SKM-1 treated with dmso at 0.1 percent for 144 hours (cell line): ENCODE data around the gene ACP2.
"Not testable (repeated sequence)": the region's sequence is repeated elsewhere in the genome, so short reads cannot be mapped to it uniquely, and the experiment has no call there.

Experiments used
- DNase-seq: peaks from one replicate; lab custom pipeline; 2025; ENCODE audit not compliant: unreplicated experiment; lab: John Stamatoyannopoulos, UW

Gene ACP2

GRCh38 chr11:47208008-47208552 lies 40.5 kb downstream of the ACP2 start:
- DNase-seq, result not testable (repeated sequence)

- DNase-seq, result no peak
Observed at GRCh38 chr11:47207459-47207858, 41.2 kb downstream of the ACP2 start.

GRCh38 chr11:47206577-47206976 lies 42.0 kb downstream of the ACP2 start:
- not testable (repeated sequence) for DNase-seq

- DNase-seq, result no peak
Observed at GRCh38 chr11:47204637-47204989, 44.0 kb downstream of the ACP2 start.

GRCh38 chr11:47202576-47202975 lies 46.0 kb downstream of the ACP2 start:
- DNase-seq, result no peak

GRCh38 chr11:47201015-47201414 lies 47.6 kb downstream of the ACP2 start:
- no peak for DNase-seq

GRCh38 chr11:47198161-47198560 lies 50.5 kb downstream of the ACP2 start:
- not testable (repeated sequence) for DNase-seq

- DNase-seq, result no peak
Observed at GRCh38 chr11:47192111-47192510, 56.5 kb downstream of the ACP2 start.

GRCh38 chr11:47191137-47191536 lies 57.5 kb downstream of the ACP2 start:
- DNase-seq, result not testable (repeated sequence)
